IMR-90 (cell line): ENCODE data around the gene PDE4B. TPM values are rescaled to one million over a fixed set of nuclear protein-coding genes. Genes with fewer than 3 reads are reported as not detected.

Source experiments
- ATAC-seq: fragments of 200-7000 bp; cut with Tn5 transposase; 2 replicates; pipeline ENCODE4 v1.9.1; 2020; ENCODE audit warnings: low read depth, mild to moderate bottlenecking, moderate library complexity
- BruUV-seq: library from RNA; stranded (reverse); fragments of 400-500 nt; replicated peaks from 2 replicates; lab custom pipeline; 2021; lab: Mats Ljungman, UMichigan
- CTCF ChIA-PET: fragments of 300-600 bp; formaldehyde crosslinking; extraction: SDS; loops from one replicate; lab custom pipeline; 2021; ENCODE audit warnings: antibody characterized with exemption; lab: Yijun Ruan, JAX
- POLR2A ChIA-PET: fragments of 300-600 bp; sonication (Branson Sonifier 250); formaldehyde crosslinking; loops from one replicate; lab custom pipeline; 2022; ENCODE audit warnings: antibody characterized with exemption; ENCODE audit not compliant: unreplicated experiment; lab: Charles Lee
- DNase-seq: peaks from one replicate; pipeline ENCODE4 v3.0.0; 2013
- H2AFZ ChIP-seq: replicated peaks from 2 replicates; pipeline ENCODE3; 2013; ENCODE audit warnings: low read length, mild to moderate bottlenecking; ENCODE audit not compliant: poor library complexity
- H2AK5ac ChIP-seq: 2 replicates; pipeline ENCODE4 v1.6.1; 2013; ENCODE audit warnings: low read depth, low read length, inconsistent platforms
- H2AK9ac ChIP-seq: replicated peaks from 2 replicates; pipeline ENCODE3; 2013; ENCODE audit warnings: mild to moderate bottlenecking, low read depth, low read length, moderate library complexity; ENCODE audit not compliant: poor library complexity
- H2BK120ac ChIP-seq: 2 replicates; pipeline ENCODE4 v1.6.1; 2013; ENCODE audit warnings: low read depth, low read length, inconsistent platforms
- H2BK15ac ChIP-seq: 3 replicates; pipeline ENCODE4 v1.6.1; 2013; ENCODE audit warnings: low read depth, low read length, inconsistent platforms
- H2BK20ac ChIP-seq: 2 replicates; pipeline ENCODE4 v1.6.1; 2013; ENCODE audit warnings: low read depth, mild to moderate bottlenecking, inconsistent platforms, low read length, moderate library complexity
- H2BK5ac ChIP-seq: 2 replicates; pipeline ENCODE4 v1.6.1; 2013; ENCODE audit warnings: mild to moderate bottlenecking, low read depth, low read length, inconsistent platforms; ENCODE audit not compliant: poor library complexity, severe bottlenecking
- H3K14ac ChIP-seq: replicated peaks from 2 replicates; pipeline ENCODE4 v1.6.1; 2013; ENCODE audit warnings: low read depth, low read length, inconsistent platforms
- H3K18ac ChIP-seq: 2 replicates; pipeline ENCODE4 v1.6.1; 2013; ENCODE audit warnings: low read depth, low read length, control low read depth
- H3K23ac ChIP-seq: 2 replicates; pipeline ENCODE4 v1.6.1; 2013; ENCODE audit warnings: low read depth, low read length, inconsistent platforms
- H3K27ac ChIP-seq: 2 replicates; pipeline ENCODE4 v1.5.1; 2013; ENCODE audit warnings: mild to moderate bottlenecking, control low read depth, low read length; ENCODE audit not compliant: insufficient read depth
- H3K27me3 ChIP-seq: 2 replicates; pipeline ENCODE4 v1.6.1; 2013; ENCODE audit warnings: low read length; ENCODE audit not compliant: control insufficient read depth, insufficient read depth
- H3K36me3 ChIP-seq: 2 replicates; pipeline ENCODE4 v1.6.1; 2013; ENCODE audit warnings: low read length, mixed read lengths; ENCODE audit not compliant: control insufficient read depth, insufficient read depth
- H3K4ac ChIP-seq: 2 replicates; pipeline ENCODE4 v1.6.1; 2013; ENCODE audit warnings: low read depth, low read length, inconsistent platforms
- H3K4me1 ChIP-seq: 2 replicates; pipeline ENCODE4 v1.6.1; 2013; ENCODE audit warnings: low read length, mixed read lengths; ENCODE audit not compliant: control insufficient read depth, insufficient read depth
- H3K4me2 ChIP-seq: 2 replicates; pipeline ENCODE4 v1.6.1; 2013; ENCODE audit warnings: low read depth, mild to moderate bottlenecking, control low read depth, low read length, moderate library complexity
- H3K4me3 ChIP-seq: 2 replicates; pipeline ENCODE4 v1.5.1; 2013; ENCODE audit warnings: low read depth, mild to moderate bottlenecking, control low read depth, low read length, moderate library complexity; ENCODE audit not compliant: insufficient read depth
- H3K56ac ChIP-seq: 2 replicates; pipeline ENCODE4 v1.6.1; 2013; ENCODE audit warnings: low read length, inconsistent platforms; ENCODE audit not compliant: insufficient read depth; ENCODE audit errors: extremely low read depth
- H3K79me1 ChIP-seq, 2 experiments: 2 replicates each; pipeline ENCODE4 v1.6.1; 2013; ENCODE audit warnings: low read length in 2 of 2, inconsistent platforms in 1 of 2, low read depth in 1 of 2
- H3K9ac ChIP-seq: 2 replicates; pipeline ENCODE4 v1.6.1; 2013; ENCODE audit warnings: low read depth, low read length, control low read depth
- H3K9me1 ChIP-seq: 2 replicates; pipeline ENCODE4 v1.6.1; 2013; ENCODE audit warnings: low read length, inconsistent platforms; ENCODE audit not compliant: insufficient read depth
- H3K9me3 ChIP-seq: 2 replicates; pipeline ENCODE4 v1.6.1; 2013; ENCODE audit warnings: low read length; ENCODE audit not compliant: control insufficient read depth, insufficient read depth
- H4K20me1 ChIP-seq: 2 replicates; pipeline ENCODE4 v1.6.1; 2013; ENCODE audit warnings: low read length, inconsistent platforms; ENCODE audit not compliant: insufficient read depth
- H4K5ac ChIP-seq: 2 replicates; pipeline ENCODE4 v1.6.1; 2013; ENCODE audit warnings: mild to moderate bottlenecking, low read depth, low read length, control low read depth
- H4K8ac ChIP-seq, 2 experiments: 2 replicates each; pipeline ENCODE4 v1.6.1; 2013; ENCODE audit warnings: low read depth in 2 of 2, low read length in 2 of 2, control low read depth in 1 of 2, inconsistent platforms in 1 of 2
- H4K91ac ChIP-seq: 2 replicates; pipeline ENCODE4 v1.6.1; 2013; ENCODE audit warnings: low read depth, low read length, inconsistent platforms; ENCODE audit not compliant: insufficient read depth
- BHLHE40 ChIP-seq: fragments of 150-350 bp; IDR thresholded peaks from 2 replicates; pipeline ENCODE4 v1.6.1; 2016; ENCODE audit warnings: mild to moderate bottlenecking, low read depth, low read length
- CEBPB ChIP-seq: IDR thresholded peaks from 2 replicates; pipeline ENCODE4 v1.6.1; 2012; ENCODE audit warnings: low read depth, low read length, improper control_type of control experiment
- CHD1 ChIP-seq: IDR thresholded peaks from 2 replicates; pipeline ENCODE4 v1.6.1; 2012; ENCODE audit warnings: low read depth, low read length, improper control_type of control experiment
- ELK1 ChIP-seq: fragments of 150-350 bp; IDR thresholded peaks from 2 replicates; pipeline ENCODE4 v1.6.1; 2016; ENCODE audit warnings: low read depth, mild to moderate bottlenecking, low read length, moderate library complexity, borderline replicate concordance
- MAFK ChIP-seq: IDR thresholded peaks from 2 replicates; pipeline ENCODE4 v1.6.1; 2012; ENCODE audit warnings: low read depth, low read length, improper control_type of control experiment
- MAZ ChIP-seq: IDR thresholded peaks from 2 replicates; pipeline ENCODE4 v1.6.1; 2012; ENCODE audit warnings: low read depth, mild to moderate bottlenecking, low read length, improper control_type of control experiment, moderate library complexity, borderline replicate concordance
- MXI1 ChIP-seq: IDR thresholded peaks from 2 replicates; pipeline ENCODE4 v1.6.1; 2012; ENCODE audit warnings: low read depth, mild to moderate bottlenecking, low read length, moderate library complexity, borderline replicate concordance
- NFE2L2 ChIP-seq: fragments of 150-350 bp; IDR thresholded peaks from 2 replicates; pipeline ENCODE4 v1.6.1; 2016; ENCODE audit warnings: low read depth, mild to moderate bottlenecking, low read length
- POLR2A ChIP-seq: IDR thresholded peaks from 2 replicates; pipeline ENCODE4 v1.6.1; 2012; ENCODE audit warnings: mild to moderate bottlenecking, low read depth, low read length
- RAD21 ChIP-seq: IDR thresholded peaks from 2 replicates; pipeline ENCODE4 v1.6.1; 2012; ENCODE audit warnings: low read length, improper control_type of control experiment
- RCOR1 ChIP-seq: IDR thresholded peaks from 2 replicates; pipeline ENCODE4 v1.6.1; 2012; ENCODE audit warnings: mild to moderate bottlenecking, low read length, improper control_type of control experiment; ENCODE audit not compliant: insufficient replicate concordance
- SMC3 ChIP-seq: fragments of 150-350 bp; IDR thresholded peaks from 2 replicates; pipeline ENCODE4 v1.6.1; 2016; ENCODE audit warnings: low read depth, mild to moderate bottlenecking, antibody characterized with exemption, low read length, moderate library complexity
- dilution Hi-C: fragments of 300-500 bp; cut with HindIII; formaldehyde crosslinking; loops from one replicate; pipeline ENCODE4 v1.14.3; 2018; ENCODE audit warnings: low sequenced_read_pairs; ENCODE audit not compliant: unreplicated experiment
- in situ Hi-C: fragments of 300-500 bp; cut with MboI; formaldehyde crosslinking; loops from 3 replicates; pipeline ENCODE4 v1.14.3; 2019; ENCODE audit warnings: low sequenced_read_pairs, inconsistent platforms, mixed read lengths
- intact Hi-C: fragments of 100-400 bp; cut with micrococcal nuclease; formaldehyde crosslinking; loops from 2 replicates; pipeline ENCODE4 v1.10.0; 2022
- polyA plus RNA-seq, 3 experiments: library from polyadenylated mRNA; depleted of rRNA; stranded (reverse); fragments of >200 nt; gene quantifications; 2 replicates each; pipeline ENCODE4 v1.2.3, GENCODE V29; 2012; ENCODE audit warnings: low replicate concordance in 1 of 3
- total RNA-seq: library from RNA; depleted of rRNA; stranded (reverse); fragments of >200 nt; gene quantifications from 2 replicates; pipeline ENCODE4 v1.2.3, GENCODE V29; 2012
- TF ChIP-seq, protein P1 (sequence below): fragments of 150-350 bp; IDR thresholded peaks from 2 replicates; pipeline ENCODE4 v1.6.1; 2017; ENCODE audit warnings: mild to moderate bottlenecking, antibody characterized with exemption, low read length, low read depth
- TF ChIP-seq, protein P2 (sequence below): conservative IDR thresholded peaks from 2 replicates; pipeline ENCODE4 v1.5.1; 2012; ENCODE audit warnings: mild to moderate bottlenecking, low read depth, low read length, improper control_type of control experiment

The PDE4B gene
- total and polyA plus RNA-seq, 2 of the 4 experiments (the other 2 are of a cell fraction), result 5.8 to 21.3 TPM

DNA sequence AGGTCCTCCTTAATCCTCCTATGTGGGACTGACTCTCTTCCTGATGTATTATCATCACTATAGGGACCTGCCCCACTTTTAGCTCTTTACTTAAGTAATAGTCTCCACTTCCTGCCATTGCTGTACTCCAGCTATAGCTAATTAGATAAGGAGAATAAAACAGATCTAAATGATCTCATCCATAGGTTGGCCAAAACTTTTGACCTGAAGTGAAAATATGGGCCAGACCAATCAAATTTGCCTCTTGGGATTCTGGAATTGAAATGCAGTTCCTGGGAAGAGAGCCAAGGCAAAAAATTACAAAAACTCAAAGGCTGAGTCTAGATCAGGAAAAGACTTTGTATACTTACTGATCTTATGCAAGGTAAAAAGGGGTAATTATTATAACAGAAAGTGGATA, 36.1 kb upstream of the PDE4B start:
- dilution Hi-C loops, result no loop called here
- H3K27me3 ChIP-seq, result peaks cover 5% of the 10 kb centered on the region
- no peak overlapping the region for H3K9ac ChIP-seq
- H3K36me3 ChIP-seq, result no peaks in the 10 kb centered on the region
- POLR2A ChIA-PET, result no interaction called here
- CTCF ChIA-PET, result no interaction called here
- no peaks in the 10 kb centered on the region for H3K79me1 ChIP-seq
- H4K20me1 ChIP-seq, result no peaks in the 10 kb centered on the region
- TF ChIP-seq RCOR1 (no peak), MAFK (no peak), CHD1 (no peak), ELK1 (no peak), POLR2A (no peak), CEBPB (no peak), SMC3 (no peak), RAD21 (no peak), NFE2L2 (no peak), BHLHE40 (no peak), MXI1 (no peak), MAZ (no peak)
- TF ChIP-seq, protein P1, sequence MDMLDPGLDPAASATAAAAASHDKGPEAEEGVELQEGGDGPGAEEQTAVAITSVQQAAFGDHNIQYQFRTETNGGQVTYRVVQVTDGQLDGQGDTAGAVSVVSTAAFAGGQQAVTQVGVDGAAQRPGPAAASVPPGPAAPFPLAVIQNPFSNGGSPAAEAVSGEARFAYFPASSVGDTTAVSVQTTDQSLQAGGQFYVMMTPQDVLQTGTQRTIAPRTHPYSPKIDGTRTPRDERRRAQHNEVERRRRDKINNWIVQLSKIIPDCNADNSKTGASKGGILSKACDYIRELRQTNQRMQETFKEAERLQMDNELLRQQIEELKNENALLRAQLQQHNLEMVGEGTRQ, result no peak
- TF ChIP-seq, protein P2, sequence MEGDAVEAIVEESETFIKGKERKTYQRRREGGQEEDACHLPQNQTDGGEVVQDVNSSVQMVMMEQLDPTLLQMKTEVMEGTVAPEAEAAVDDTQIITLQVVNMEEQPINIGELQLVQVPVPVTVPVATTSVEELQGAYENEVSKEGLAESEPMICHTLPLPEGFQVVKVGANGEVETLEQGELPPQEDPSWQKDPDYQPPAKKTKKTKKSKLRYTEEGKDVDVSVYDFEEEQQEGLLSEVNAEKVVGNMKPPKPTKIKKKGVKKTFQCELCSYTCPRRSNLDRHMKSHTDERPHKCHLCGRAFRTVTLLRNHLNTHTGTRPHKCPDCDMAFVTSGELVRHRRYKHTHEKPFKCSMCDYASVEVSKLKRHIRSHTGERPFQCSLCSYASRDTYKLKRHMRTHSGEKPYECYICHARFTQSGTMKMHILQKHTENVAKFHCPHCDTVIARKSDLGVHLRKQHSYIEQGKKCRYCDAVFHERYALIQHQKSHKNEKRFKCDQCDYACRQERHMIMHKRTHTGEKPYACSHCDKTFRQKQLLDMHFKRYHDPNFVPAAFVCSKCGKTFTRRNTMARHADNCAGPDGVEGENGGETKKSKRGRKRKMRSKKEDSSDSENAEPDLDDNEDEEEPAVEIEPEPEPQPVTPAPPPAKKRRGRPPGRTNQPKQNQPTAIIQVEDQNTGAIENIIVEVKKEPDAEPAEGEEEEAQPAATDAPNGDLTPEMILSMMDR, result no peak
- no peak overlapping the region for H2AFZ ChIP-seq
- no peak overlapping the region for H2BK15ac ChIP-seq
- ATAC-seq (no peak), DNase-seq (peak; percentile 25)
- H3K23ac ChIP-seq, result no peak overlapping the region
- H3K4me1 ChIP-seq, result no peaks in the 10 kb centered on the region
- no peak overlapping the region for H2AK5ac ChIP-seq
- no peak overlapping the region for H3K4me3 ChIP-seq
- H2BK120ac ChIP-seq, result no peak overlapping the region
- no peak overlapping the region for H4K5ac ChIP-seq
- no peaks in the 10 kb centered on the region for H3K9me3 ChIP-seq
- H3K14ac ChIP-seq, result no peak overlapping the region
- H2BK20ac ChIP-seq, result no peak overlapping the region
- H3K9me1 ChIP-seq, result no peaks in the 10 kb centered on the region
- no peak overlapping the region for H4K8ac ChIP-seq
- H2BK5ac ChIP-seq, result no peak overlapping the region
- no peak overlapping the region for H3K18ac ChIP-seq
- no peak overlapping the region for H3K27ac ChIP-seq
- H4K91ac ChIP-seq, result no peak overlapping the region
- H3K4ac ChIP-seq, result no peak overlapping the region
- H3K4me2 ChIP-seq, result no peak overlapping the region
- BruUV-seq, result no TSS peak
- no peak overlapping the region for H2AK9ac ChIP-seq
- in situ Hi-C loops, result no loop called here
- intact Hi-C loops, result no loop called here
- no peak overlapping the region for H3K56ac ChIP-seq
